ENCODE measurements around the gene C1QTNF6.

Gene C1QTNF6

GRCh38 chr22:37139762-37140161, 48.3 kb downstream of the C1QTNF6 start:
- no peak for FAIRE-seq

- no peak for FAIRE-seq
Observed at GRCh38 chr22:37138849-37139561, 49.0 kb downstream of the C1QTNF6 start.

GRCh38 chr22:37137903-37138665, 50.0 kb downstream of the C1QTNF6 start:
- no peak for FAIRE-seq

GRCh38 chr22:37137131-37137530, 50.9 kb downstream of the C1QTNF6 start:
- FAIRE-seq: no peak

GRCh38 chr22:37135023-37135422, 53.0 kb downstream of the C1QTNF6 start:
- no peak for FAIRE-seq

- FAIRE-seq: no peak
Observed at GRCh38 chr22:37133304-37134018, 54.6 kb downstream of the C1QTNF6 start.

- FAIRE-seq: no peak
Observed at GRCh38 chr22:37132773-37133172, 55.3 kb downstream of the C1QTNF6 start.

Data from islet of Langerhans (tissue), 1 donor.